Measurements from ENCODE around the gene FAM210A.

FAM210A gene

GRCh38 chr18:13660510-13660909 is 65.8 kb downstream of the FAM210A start:
- H3K79me2 ChIP-seq (ENCODE audit: low read length): no peaks in the 10 kb centered on the region
- TF ChIP-seq EZH2phosphoT487 (IDR thresholded peaks at IDR 0.05; ENCODE audit: low read depth): no peak
- TF ChIP-seq CTCF (IDR thresholded peaks at IDR 0.05; ENCODE audit: low read depth, low read length): no peak

GRCh38 chr18:13658436-13659204 is 67.7 kb downstream of the FAM210A start:
- H3K79me2 ChIP-seq (ENCODE audit: low read length): no peaks in the 10 kb centered on the region
- no peak for TF ChIP-seq CTCF (IDR thresholded peaks at IDR 0.05; ENCODE audit: low read depth, low read length)
- TF ChIP-seq EZH2phosphoT487 (IDR thresholded peaks at IDR 0.05; ENCODE audit: low read depth): no peak

More at GRCh38 chr18:13660510-13660909, 65.8 kb downstream of the FAM210A start:
- no peak overlapping the region for H2AFZ ChIP-seq (ENCODE audit: low read depth, low read length)
- H4K20me1 ChIP-seq (ENCODE audit: insufficient read depth, low read length): peaks cover 5% of the 10 kb centered on the region; the same call in 1 of the 2 replicates
- no peak overlapping the region for H3K9ac ChIP-seq (ENCODE audit: low read length)
- H3K4me1 ChIP-seq (ENCODE audit: low read length): no peaks in the 10 kb centered on the region
- H3K27ac ChIP-seq (ENCODE audit: low read length): no peak overlapping the region
- H3K4me3 ChIP-seq (ENCODE audit: low read length): no peak overlapping the region
- peaks cover 8% of the 10 kb centered on the region for H3K36me3 ChIP-seq (replicated peaks; ENCODE audit: low read depth, low read length)
- H3K4me2 ChIP-seq (ENCODE audit: low read length): no peak overlapping the region
- H3K9me3 ChIP-seq (ENCODE audit: insufficient read depth, low read length): no peaks in the 10 kb centered on the region
- no peaks in the 10 kb centered on the region for H3K27me3 ChIP-seq (ENCODE audit: low read depth, low read length)

GRCh38 chr18:13657974-13658373 is 68.4 kb downstream of the FAM210A start:
- Histone ChIP-seq H3K79me2 (ENCODE audit: low read length) (no peaks in the 10 kb centered on the region), H4K20me1 (ENCODE audit: insufficient read depth, low read length) (no peaks in the 10 kb centered on the region), H3K27ac (ENCODE audit: low read length) (no peak overlapping the region), H3K4me2 (ENCODE audit: low read length) (no peak overlapping the region), H3K9me3 (ENCODE audit: insufficient read depth, low read length) (no peaks in the 10 kb centered on the region), H3K9ac (ENCODE audit: low read length) (no peak overlapping the region), H3K36me3 (replicated peaks; ENCODE audit: low read depth, low read length) (peaks cover 3% of the 10 kb centered on the region), H3K4me1 (ENCODE audit: low read length) (no peaks in the 10 kb centered on the region), H3K4me3 (ENCODE audit: low read length) (no peak overlapping the region), H2AFZ (ENCODE audit: low read depth, low read length) (no peak overlapping the region), H3K27me3 (ENCODE audit: low read depth, low read length) (no peaks in the 10 kb centered on the region)
- no peak for TF ChIP-seq CTCF (IDR thresholded peaks at IDR 0.05; ENCODE audit: low read depth, low read length)
- TF ChIP-seq EZH2phosphoT487 (IDR thresholded peaks at IDR 0.05; ENCODE audit: low read depth): no peak

More at GRCh38 chr18:13658436-13659204, 67.7 kb downstream of the FAM210A start:
- Histone ChIP-seq H3K9ac (ENCODE audit: low read length) (no peak overlapping the region), H3K27ac (ENCODE audit: low read length) (no peak overlapping the region), H3K4me3 (ENCODE audit: low read length) (no peak overlapping the region), H3K4me1 (ENCODE audit: low read length) (no peaks in the 10 kb centered on the region), H2AFZ (ENCODE audit: low read depth, low read length) (no peak overlapping the region), H3K36me3 (replicated peaks; ENCODE audit: low read depth, low read length) (peaks cover 3% of the 10 kb centered on the region), H3K27me3 (ENCODE audit: low read depth, low read length) (no peaks in the 10 kb centered on the region), H3K4me2 (ENCODE audit: low read length) (no peak overlapping the region), H3K9me3 (ENCODE audit: insufficient read depth, low read length) (no peaks in the 10 kb centered on the region), H4K20me1 (ENCODE audit: insufficient read depth, low read length) (no peaks in the 10 kb centered on the region)

- TF ChIP-seq EZH2phosphoT487 (IDR thresholded peaks at IDR 0.05; ENCODE audit: low read depth) (no peak), CTCF (IDR thresholded peaks at IDR 0.05; ENCODE audit: low read depth, low read length) (no peak)
- H3K4me2 ChIP-seq (ENCODE audit: low read length): no peak overlapping the region
- no peak overlapping the region for H3K9ac ChIP-seq (ENCODE audit: low read length)
- H3K79me2 ChIP-seq (ENCODE audit: low read length): no peaks in the 10 kb centered on the region
- H3K4me3 ChIP-seq (ENCODE audit: low read length): no peak overlapping the region
- H3K27ac ChIP-seq (ENCODE audit: low read length): no peak overlapping the region
- H3K9me3 ChIP-seq (ENCODE audit: insufficient read depth, low read length): no peaks in the 10 kb centered on the region
- H4K20me1 ChIP-seq (ENCODE audit: insufficient read depth, low read length): no peaks in the 10 kb centered on the region
- H3K27me3 ChIP-seq (ENCODE audit: low read depth, low read length): no peaks in the 10 kb centered on the region
- no peak overlapping the region for H2AFZ ChIP-seq (ENCODE audit: low read depth, low read length)
- no peaks in the 10 kb centered on the region for H3K4me1 ChIP-seq (ENCODE audit: low read length)
- H3K36me3 ChIP-seq (replicated peaks; ENCODE audit: low read depth, low read length): no peaks in the 10 kb centered on the region
Observed at GRCh38 chr18:13653746-13654433, 72.5 kb downstream of the FAM210A start.

All from OCI-LY3 (cell line).